Upper lobe of left lung (tissue), 4 donors: Measurements from ENCODE around the gene CFAP251.

Source experiments
- CTCF ChIP-seq, 6 experiments: fragments of 450-650 bp in 4 of 6; fragments of 200-600 bp in 2 of 6; sonication (generic) in 2 of 6; IDR thresholded peaks; one replicate each; pipeline ENCODE4 v1.5.1; 2016 to 2019; ENCODE audit warnings: antibody characterized with exemption in 6 of 6
- EP300 ChIP-seq, 4 donors: sonication (generic); formaldehyde crosslinking; IDR thresholded peaks; one replicate each; pipeline ENCODE4 v1.5.1; 2017; ENCODE audit warnings: antibody characterized with exemption in 4 of 4, control low read depth in 2 of 4

GRCh38 chr12:122013136-122013535 lies 94.7 kb downstream of the CFAP251 start:
- no peak for TF ChIP-seq EP300 (IDR thresholded peaks at IDR 0.05)
- TF ChIP-seq CTCF (IDR thresholded peaks at IDR 0.05): no peak
